ENCODE results near the gene ENTREP3. TPM values are rescaled to one million over a fixed set of nuclear protein-coding genes. Genes with fewer than 3 reads are reported as not detected.
"Not testable (repeated sequence)": the region's sequence is repeated elsewhere in the genome, so short reads cannot be mapped to it uniquely, and the experiment has no call there.

ENTREP3 gene
- total RNA-seq, 2 donors from 2014 or later = 49.5 to 65.9 TPM

GRCh38 chr1:155227261-155228095 lies 27.8 kb downstream of the ENTREP3 start:
- Histone ChIP-seq H3K9me3 (ENCODE audit: control insufficient read depth, low read length) (no peaks in the 10 kb centered on the region), H3K27ac (ENCODE audit: low read depth, low read length) (peak overlapping the region; percentile 90), H3K9ac (ENCODE audit: extremely low read depth, low read length, poor library complexity, severe bottlenecking) (peak overlapping the region; percentile 74), H3K36me3 (ENCODE audit: control insufficient read depth, insufficient read depth, low read length) (no peaks in the 10 kb centered on the region), H3K4me1 (ENCODE audit: control insufficient read depth, insufficient read depth, low read length) (no peaks in the 10 kb centered on the region), H3K27me3 (ENCODE audit: control insufficient read depth, insufficient read depth, low read length, poor library complexity, severe bottlenecking) (no peaks in the 10 kb centered on the region), H3K4me3 (ENCODE audit: low read length) (peak overlapping the region; percentile 95)
- Mint-ChIP-seq H3K36me3 (ENCODE audit: low read depth) (peaks cover 2% of the 10 kb centered on the region), H3K4me3 (peak overlapping the region; percentile 87), H3K4me1 (peaks cover 17% of the 10 kb centered on the region), H3K27ac (peak overlapping the region; percentile 97), H3K27me3 (ENCODE audit: insufficient read depth) (peaks cover 14% of the 10 kb centered on the region), H3K9me3 (no peaks in the 10 kb centered on the region)
- WGBS, 2 experiments (ENCODE audit: insufficient coverage in 1 of 2, insufficient read length in 1 of 2) = 2% methylated on average over 29 to 42 of the region's 42 CpGs
- DNase-seq = peak; percentile 99
- TF ChIP-seq CTCF (conservative IDR thresholded peaks at IDR 0.05) = no peak

- no peaks in the 10 kb centered on the region for H3K36me3 ChIP-seq (ENCODE audit: control insufficient read depth, insufficient read depth, low read length)
- H3K4me3 ChIP-seq (ENCODE audit: low read length) = peak overlapping the region; percentile 95
- H3K27me3 Mint-ChIP-seq (ENCODE audit: insufficient read depth) = peaks cover 14% of the 10 kb centered on the region
- H3K27ac ChIP-seq (ENCODE audit: low read depth, low read length) = peak overlapping the region; percentile 90
- no peaks in the 10 kb centered on the region for H3K9me3 Mint-ChIP-seq
- H3K36me3 Mint-ChIP-seq (ENCODE audit: low read depth) = peaks cover 2% of the 10 kb centered on the region
- H3K27me3 ChIP-seq (ENCODE audit: control insufficient read depth, insufficient read depth, low read length, poor library complexity, severe bottlenecking) = no peaks in the 10 kb centered on the region
- DNase-seq = no peak
- H3K27ac Mint-ChIP-seq = peak overlapping the region; percentile 94
- TF ChIP-seq CTCF (conservative IDR thresholded peaks at IDR 0.05) = no peak
- H3K4me1 ChIP-seq (ENCODE audit: control insufficient read depth, insufficient read depth, low read length) = no peaks in the 10 kb centered on the region
- H3K9me3 ChIP-seq (ENCODE audit: control insufficient read depth, low read length) = no peaks in the 10 kb centered on the region
- 0% methylated on average over 19 of the region's 19 CpGs; no CpG with 5 or more reads in 1 of the 2 experiments for WGBS, 2 experiments (ENCODE audit: insufficient coverage in 1 of 2, insufficient read length in 1 of 2)
- H3K9ac ChIP-seq (ENCODE audit: extremely low read depth, low read length, poor library complexity, severe bottlenecking) = peak overlapping the region; percentile 74
- peak overlapping the region; percentile 87 for H3K4me3 Mint-ChIP-seq
- peaks cover 17% of the 10 kb centered on the region for H3K4me1 Mint-ChIP-seq
Measured at GRCh38 chr1:155226910-155227260, 28.4 kb downstream of the ENTREP3 start.

- peak; percentile 93 for DNase-seq
- Mint-ChIP-seq H3K36me3 (ENCODE audit: low read depth) (peaks cover 2% of the 10 kb centered on the region), H3K27me3 (ENCODE audit: insufficient read depth) (peaks cover 12% of the 10 kb centered on the region), H3K9me3 (no peaks in the 10 kb centered on the region), H3K4me3 (peak overlapping the region; percentile 87), H3K4me1 (peaks cover 17% of the 10 kb centered on the region), H3K27ac (peak overlapping the region; percentile 94)
- H3K27me3 ChIP-seq (ENCODE audit: control insufficient read depth, insufficient read depth, low read length, poor library complexity, severe bottlenecking) = no peaks in the 10 kb centered on the region
- H3K27ac ChIP-seq (ENCODE audit: low read depth, low read length) = peak overlapping the region; percentile 90
- peak overlapping the region; percentile 74 for H3K9ac ChIP-seq (ENCODE audit: extremely low read depth, low read length, poor library complexity, severe bottlenecking)
- no peaks in the 10 kb centered on the region for H3K4me1 ChIP-seq (ENCODE audit: control insufficient read depth, insufficient read depth, low read length)
- peak overlapping the region; percentile 95 for H3K4me3 ChIP-seq (ENCODE audit: low read length)
- H3K36me3 ChIP-seq (ENCODE audit: control insufficient read depth, insufficient read depth, low read length) = no peaks in the 10 kb centered on the region
- TF ChIP-seq CTCF (conservative IDR thresholded peaks at IDR 0.05) = peak; percentile 67
- H3K9me3 ChIP-seq (ENCODE audit: control insufficient read depth, low read length) = no peaks in the 10 kb centered on the region
- WGBS, 2 experiments (ENCODE audit: insufficient coverage in 1 of 2, insufficient read length in 1 of 2) = 0 to 1% methylated on average over 4 to 7 of the region's 7 CpGs
Measured at GRCh38 chr1:155226188-155226909, 28.9 kb downstream of the ENTREP3 start.

DNA sequence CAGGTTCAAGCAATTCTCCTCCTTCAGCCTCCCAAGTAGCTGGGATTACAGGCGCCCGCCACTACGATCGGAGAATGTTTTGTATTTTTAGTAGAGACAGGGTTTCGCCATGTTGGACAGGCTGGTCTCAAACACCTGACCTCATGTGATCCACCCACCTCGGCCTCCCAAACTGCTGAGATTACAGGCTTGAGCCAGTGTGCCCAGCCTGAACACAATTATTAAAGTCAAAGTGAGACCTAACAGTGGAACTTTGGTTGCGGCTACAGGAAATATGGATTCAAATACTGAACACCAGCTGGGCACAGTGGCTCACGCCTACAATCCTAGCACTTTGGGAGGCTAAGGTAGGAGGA lies 29.9 kb downstream of the ENTREP3 start:
- H3K36me3 Mint-ChIP-seq (ENCODE audit: low read depth) = not testable (repeated sequence)

More for the DNA sequence above, 29.9 kb downstream of the ENTREP3 start:
- not testable (repeated sequence) for H3K36me3 ChIP-seq (ENCODE audit: control insufficient read depth, insufficient read depth, low read length); DNase-seq; H3K27me3 Mint-ChIP-seq (ENCODE audit: insufficient read depth); H3K9ac ChIP-seq (ENCODE audit: extremely low read depth, low read length, poor library complexity, severe bottlenecking); H3K9me3 ChIP-seq (ENCODE audit: control insufficient read depth, low read length); H3K4me1 ChIP-seq (ENCODE audit: control insufficient read depth, insufficient read depth, low read length); H3K27ac Mint-ChIP-seq; H3K27ac ChIP-seq (ENCODE audit: low read depth, low read length); H3K9me3 Mint-ChIP-seq; H3K27me3 ChIP-seq (ENCODE audit: control insufficient read depth, insufficient read depth, low read length, poor library complexity, severe bottlenecking); H3K4me3 ChIP-seq (ENCODE audit: low read length)
- 90 to 97% methylated on average over 5 to 8 of the region's 8 CpGs for WGBS, 2 experiments (ENCODE audit: insufficient coverage in 1 of 2, insufficient read length in 1 of 2)
- Mint-ChIP-seq H3K4me1 (peaks cover 17% of the 10 kb centered on the region), H3K4me3 (peak overlapping the region; percentile 87)

Measured in endodermal cell (in vitro differentiated cells).